Caco-2 (cell line): ENCODE data around the gene ZNF275. TPM values are rescaled to one million over a fixed set of nuclear protein-coding genes. Genes with fewer than 3 reads are reported as not detected.
A peak's percentile ranks its signal among the peaks of the same experiment; 100 is the strongest.

ENCODE experiments used
- BruUV-seq: library from RNA; stranded (reverse); fragments of 400-500 nt; replicated peaks from 2 replicates; lab custom pipeline; 2021; lab: Mats Ljungman, UMichigan
- CTCF ChIA-PET: fragments of 300-600 bp; sonication (Branson Sonifier 250); formaldehyde crosslinking; loops from one replicate; lab custom pipeline; 2022; ENCODE audit warnings: antibody characterized with exemption; lab: Charles Lee
- POLR2A ChIA-PET: fragments of 300-600 bp; sonication (Branson Sonifier 250); formaldehyde crosslinking; loops from one replicate; lab custom pipeline; 2022; ENCODE audit warnings: antibody characterized with exemption; lab: Charles Lee
- DNase-seq, 2 experiments: peaks; one replicate each; pipeline versions ENCODE4 v3.0.0 to v3.0.0-alpha.2; 2020 to 2022
- H3K27me3 ChIP-seq: replicated peaks from 2 replicates; pipeline ENCODE4 v1.6.0; 2011; ENCODE audit warnings: low read length; ENCODE audit not compliant: control insufficient read depth, insufficient read depth
- H3K36me3 ChIP-seq: 2 replicates; pipeline ENCODE4 v1.5.1; 2011; ENCODE audit warnings: low read length; ENCODE audit not compliant: control insufficient read depth, insufficient read depth
- H3K4me1 ChIP-seq: fragments of 250-450 bp; sonication (Bioruptor Pico); 2 replicates; pipeline ENCODE4 v1.5.1; 2020; ENCODE audit warnings: mild to moderate bottlenecking
- H3K4me3 ChIP-seq: 2 replicates; pipeline ENCODE4 v1.5.1; 2011; ENCODE audit warnings: low read depth, mild to moderate bottlenecking, control low read depth, low read length
- H3K9me3 ChIP-seq: fragments of 250-450 bp; sonication (Bioruptor Pico); 2 replicates; pipeline ENCODE4 v1.5.1; 2020; ENCODE audit warnings: mild to moderate bottlenecking, moderate library complexity
- H3K27ac Mint-ChIP-seq: one replicate; pipeline ENCODE4 v1.8.0; 2022; ENCODE audit warnings: mixed read lengths; ENCODE audit not compliant: unreplicated experiment
- H3K27me3 Mint-ChIP-seq: one replicate; pipeline ENCODE4 v1.8.0; 2022; ENCODE audit warnings: mixed read lengths; ENCODE audit not compliant: insufficient read depth, unreplicated experiment
- H3K36me3 Mint-ChIP-seq: one replicate; pipeline ENCODE4 v1.8.0; 2022; ENCODE audit warnings: mild to moderate bottlenecking, mixed read lengths; ENCODE audit not compliant: insufficient read depth, unreplicated experiment
- H3K4me1 Mint-ChIP-seq: one replicate; pipeline ENCODE4 v1.8.0; 2022; ENCODE audit warnings: low read depth, mixed read lengths; ENCODE audit not compliant: unreplicated experiment
- H3K4me3 Mint-ChIP-seq: one replicate; pipeline ENCODE4 v1.8.0; 2022; ENCODE audit warnings: mild to moderate bottlenecking, moderate library complexity, mixed read lengths; ENCODE audit not compliant: unreplicated experiment
- H3K9me3 Mint-ChIP-seq: one replicate; pipeline ENCODE4 v1.8.0; 2022; ENCODE audit warnings: mixed read lengths; ENCODE audit not compliant: unreplicated experiment
- CTCF ChIP-seq, 2 experiments: fragments of 200-600 bp in 1 of 2; IDR thresholded peaks; 1 replicate in 1 of 2; 2 replicates in 1 of 2; pipeline versions ENCODE4 v1.5.1 to v1.8.0; 2011 to 2022; ENCODE audit warnings: antibody characterized with exemption in 1 of 2, control low read depth in 1 of 2, inconsistent platforms in 1 of 2, low read depth in 1 of 2, low read length in 1 of 2, mild to moderate bottlenecking in 1 of 2, moderate library complexity in 1 of 2; ENCODE audit not compliant: insufficient read depth in 1 of 2, severe bottlenecking in 1 of 2, unreplicated experiment in 1 of 2
- intact Hi-C: fragments of 100-400 bp; cut with micrococcal nuclease; formaldehyde crosslinking; loops from one replicate; pipeline ENCODE4 v1.10.0; 2022; ENCODE audit not compliant: unreplicated experiment
- total RNA-seq: library from RNA; stranded (reverse); gene quantifications from 2 replicates; pipeline ENCODE4 v1.2.3, GENCODE V29; 2022

The ZNF275 gene
- total RNA-seq, 1 experiment from 2014 or later = 5.6 TPM

GRCh38 chrX:153379971-153380581 lies 46.1 kb downstream of the ZNF275 start:
- H3K27me3 ChIP-seq = no peaks in the 10 kb centered on the region
- no peaks in the 10 kb centered on the region for H3K9me3 ChIP-seq
- no peaks in the 10 kb centered on the region for H3K4me1 ChIP-seq
- H3K4me3 ChIP-seq = no peak overlapping the region
- H3K36me3 Mint-ChIP-seq = no peaks in the 10 kb centered on the region
- TF ChIP-seq CTCF (IDR thresholded peaks at IDR 0.05; ENCODE audit: insufficient read depth in 1 of 2, low read depth in 1 of 2, low read length in 1 of 2, severe bottlenecking in 1 of 2, unreplicated experiment in 1 of 2) = no peak
- H3K27ac Mint-ChIP-seq = no peak overlapping the region
- no peaks in the 10 kb centered on the region for H3K36me3 ChIP-seq
- DNase-seq = no peak
- ChIA-PET POLR2A (no interaction called here), CTCF (no interaction called here)
- no TSS peak for BruUV-seq
- H3K4me3 Mint-ChIP-seq = no peak overlapping the region
- peaks cover 2% of the 10 kb centered on the region for H3K27me3 Mint-ChIP-seq
- no peaks in the 10 kb centered on the region for H3K4me1 Mint-ChIP-seq
- intact Hi-C loops = no loop called here
- no peaks in the 10 kb centered on the region for H3K9me3 Mint-ChIP-seq

GRCh38 chrX:153380691-153381090 lies 46.7 kb downstream of the ZNF275 start:
- no peak overlapping the region for H3K4me3 ChIP-seq
- H3K4me1 Mint-ChIP-seq = no peaks in the 10 kb centered on the region
- POLR2A ChIA-PET = no interaction called here
- H3K36me3 Mint-ChIP-seq = no peaks in the 10 kb centered on the region
- no peaks in the 10 kb centered on the region for H3K36me3 ChIP-seq
- no peaks in the 10 kb centered on the region for H3K9me3 Mint-ChIP-seq
- CTCF ChIA-PET = no interaction called here
- H3K4me1 ChIP-seq = no peaks in the 10 kb centered on the region
- intact Hi-C loops = no loop called here
- no TSS peak for BruUV-seq
- H3K27ac Mint-ChIP-seq = no peak overlapping the region
- no peaks in the 10 kb centered on the region for H3K9me3 ChIP-seq
- DNase-seq = no peak
- H3K27me3 ChIP-seq = no peaks in the 10 kb centered on the region
- no peak for TF ChIP-seq CTCF (IDR thresholded peaks at IDR 0.05; ENCODE audit: insufficient read depth in 1 of 2, low read depth in 1 of 2, low read length in 1 of 2, severe bottlenecking in 1 of 2, unreplicated experiment in 1 of 2)
- H3K27me3 Mint-ChIP-seq = no peaks in the 10 kb centered on the region
- H3K4me3 Mint-ChIP-seq = no peak overlapping the region

- H3K4me1 Mint-ChIP-seq = no peaks in the 10 kb centered on the region
- no TSS peak for BruUV-seq
- H3K27ac Mint-ChIP-seq = no peak overlapping the region
- peaks cover 7% of the 10 kb centered on the region for H3K27me3 Mint-ChIP-seq
- ChIA-PET POLR2A (no interaction called here), CTCF (no interaction called here)
- H3K36me3 ChIP-seq = no peaks in the 10 kb centered on the region
- no peak overlapping the region for H3K4me3 ChIP-seq
- peak; percentile 10 to 37 for DNase-seq
- TF ChIP-seq CTCF (IDR thresholded peaks at IDR 0.05; ENCODE audit: insufficient read depth in 1 of 2, low read depth in 1 of 2, low read length in 1 of 2, severe bottlenecking in 1 of 2, unreplicated experiment in 1 of 2) = no peak
- H3K9me3 Mint-ChIP-seq = no peaks in the 10 kb centered on the region
- H3K27me3 ChIP-seq = no peaks in the 10 kb centered on the region
- H3K4me3 Mint-ChIP-seq = no peak overlapping the region
- H3K4me1 ChIP-seq = no peaks in the 10 kb centered on the region
- no peaks in the 10 kb centered on the region for H3K9me3 ChIP-seq
- intact Hi-C loops = no loop called here
- no peaks in the 10 kb centered on the region for H3K36me3 Mint-ChIP-seq
Measured at GRCh38 chrX:153381684-153382532, 48.0 kb downstream of the ZNF275 start.
